ENCODE results near the gene DNAJC7. TPM values are rescaled to one million over a fixed set of nuclear protein-coding genes. Genes with fewer than 3 reads are reported as not detected.

Gene DNAJC7
- total and polyA plus RNA-seq, 9 of the 15 experiments (the other 6 are each of a cell fraction or from before 2014, with no cell fraction given): 85.8 to 262 (median 157) TPM

DNA sequence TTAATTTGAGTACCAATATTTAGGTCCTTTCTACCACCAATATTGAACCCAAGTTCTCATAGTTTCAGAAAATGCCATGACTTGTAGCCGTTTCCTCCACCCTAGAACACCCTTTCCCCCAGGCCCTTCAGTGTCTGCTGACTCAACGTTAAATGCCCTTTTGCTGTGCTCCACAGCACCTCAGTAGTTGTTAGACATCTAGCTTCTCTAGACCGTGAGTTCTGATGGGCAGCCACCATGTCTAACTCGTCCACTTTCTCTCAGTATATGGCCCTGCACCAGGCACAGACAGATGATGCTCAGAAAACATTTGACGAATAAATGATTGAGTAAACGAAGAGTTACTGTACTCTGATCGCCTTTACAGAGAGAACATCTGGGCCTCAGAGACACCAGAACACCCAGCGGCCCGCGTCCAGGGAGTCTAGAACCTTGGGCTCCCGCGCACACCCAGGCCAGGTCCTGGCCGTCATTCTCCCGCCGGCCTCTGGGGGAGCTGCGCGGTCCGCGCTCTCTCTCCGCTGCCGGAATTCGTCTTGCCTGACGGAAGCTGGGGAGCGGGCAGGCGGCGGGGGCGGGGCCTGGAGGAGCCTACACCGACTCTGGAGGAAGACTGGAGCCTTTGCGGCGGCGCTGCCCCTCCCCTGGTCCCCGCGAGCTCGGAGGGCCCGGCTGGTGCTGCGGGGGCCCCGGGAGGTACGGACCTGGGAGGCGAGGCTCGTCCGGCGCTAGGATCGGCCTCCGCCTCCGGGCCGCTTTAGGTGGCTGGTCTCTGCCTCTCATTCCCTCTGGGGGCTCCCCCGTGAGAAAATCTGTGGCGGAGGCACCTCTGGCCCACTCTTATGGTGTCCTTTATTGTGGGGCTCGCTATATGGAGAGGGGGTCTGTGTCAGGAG, 2.5 kb upstream of the DNAJC7 start, which contains the start of gene NKIRAS2 (continued):
- peak; percentile 94; the same call in 1 of the 2 replicates for TF ChIP-seq CREB3L1 (IDR thresholded peaks at IDR 0.05; ENCODE audit: borderline replicate concordance, low read depth)
- peak; percentile 96 for TF ChIP-seq GABPA (tag; conservative IDR thresholded peaks at IDR 0.05; ENCODE audit: low read depth)
- TF ChIP-seq SP2 (IDR thresholded peaks at IDR 0.05; ENCODE audit: extremely low read depth, low read depth, low read length, poor library complexity, severe bottlenecking): peak; percentile 87
- peak; percentile 36; the same call in 1 of the 2 replicates for TF ChIP-seq TEAD2 (tag; IDR thresholded peaks at IDR 0.05)
- TF ChIP-seq, protein P1, sequence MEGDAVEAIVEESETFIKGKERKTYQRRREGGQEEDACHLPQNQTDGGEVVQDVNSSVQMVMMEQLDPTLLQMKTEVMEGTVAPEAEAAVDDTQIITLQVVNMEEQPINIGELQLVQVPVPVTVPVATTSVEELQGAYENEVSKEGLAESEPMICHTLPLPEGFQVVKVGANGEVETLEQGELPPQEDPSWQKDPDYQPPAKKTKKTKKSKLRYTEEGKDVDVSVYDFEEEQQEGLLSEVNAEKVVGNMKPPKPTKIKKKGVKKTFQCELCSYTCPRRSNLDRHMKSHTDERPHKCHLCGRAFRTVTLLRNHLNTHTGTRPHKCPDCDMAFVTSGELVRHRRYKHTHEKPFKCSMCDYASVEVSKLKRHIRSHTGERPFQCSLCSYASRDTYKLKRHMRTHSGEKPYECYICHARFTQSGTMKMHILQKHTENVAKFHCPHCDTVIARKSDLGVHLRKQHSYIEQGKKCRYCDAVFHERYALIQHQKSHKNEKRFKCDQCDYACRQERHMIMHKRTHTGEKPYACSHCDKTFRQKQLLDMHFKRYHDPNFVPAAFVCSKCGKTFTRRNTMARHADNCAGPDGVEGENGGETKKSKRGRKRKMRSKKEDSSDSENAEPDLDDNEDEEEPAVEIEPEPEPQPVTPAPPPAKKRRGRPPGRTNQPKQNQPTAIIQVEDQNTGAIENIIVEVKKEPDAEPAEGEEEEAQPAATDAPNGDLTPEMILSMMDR (IDR thresholded peaks at IDR 0.05 in 2 of 3, conservative IDR thresholded peaks at IDR 0.05 in 1 of 3; ENCODE audit: insufficient read depth in 2 of 3, low read depth in 1 of 3, low read length in 3 of 3): peak; percentile 90 to 93 (median 91)
- peak; percentile 80 for TF ChIP-seq POLR2A (conservative IDR thresholded peaks at IDR 0.05)
- TF ChIP-seq GABPB1 (CRISPR knock-in tag; IDR thresholded peaks at IDR 0.05): peak; percentile 78; the same call in 1 of the 2 replicates
- no peak for TF ChIP-seq ZNF764 (CRISPR knock-in tag; IDR thresholded peaks at IDR 0.05; ENCODE audit: low read depth)
- 0 out of 2 replicates have a peak, but pooled peaks have one; percentile 3 for TF ChIP-seq E2F5 (CRISPR knock-in tag; IDR thresholded peaks at IDR 0.05)
- TF ChIP-seq MBD2 (IDR thresholded peaks at IDR 0.05; ENCODE audit: borderline replicate concordance, low read depth): 0 out of 2 replicates have a peak, but pooled peaks have one; percentile 36
- TF ChIP-seq ATF1 (CRISPR knock-in tag; IDR thresholded peaks at IDR 0.05): no peak
- peak; percentile 57 for TF ChIP-seq ATF1 (tag; IDR thresholded peaks at IDR 0.05)
- peak; percentile 90 for TF ChIP-seq SNIP1 (IDR thresholded peaks at IDR 0.05; ENCODE audit: low read depth)
- TF ChIP-seq HCFC1 (IDR thresholded peaks at IDR 0.05; ENCODE audit: low read depth, low read length): peak; percentile 76
- TF ChIP-seq ZNF24 (IDR thresholded peaks at IDR 0.05): no peak
- TF ChIP-seq, protein P2, sequence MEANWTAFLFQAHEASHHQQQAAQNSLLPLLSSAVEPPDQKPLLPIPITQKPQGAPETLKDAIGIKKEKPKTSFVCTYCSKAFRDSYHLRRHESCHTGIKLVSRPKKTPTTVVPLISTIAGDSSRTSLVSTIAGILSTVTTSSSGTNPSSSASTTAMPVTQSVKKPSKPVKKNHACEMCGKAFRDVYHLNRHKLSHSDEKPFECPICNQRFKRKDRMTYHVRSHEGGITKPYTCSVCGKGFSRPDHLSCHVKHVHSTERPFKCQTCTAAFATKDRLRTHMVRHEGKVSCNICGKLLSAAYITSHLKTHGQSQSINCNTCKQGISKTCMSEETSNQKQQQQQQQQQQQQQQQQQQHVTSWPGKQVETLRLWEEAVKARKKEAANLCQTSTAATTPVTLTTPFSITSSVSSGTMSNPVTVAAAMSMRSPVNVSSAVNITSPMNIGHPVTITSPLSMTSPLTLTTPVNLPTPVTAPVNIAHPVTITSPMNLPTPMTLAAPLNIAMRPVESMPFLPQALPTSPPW (CRISPR knock-in tag; IDR thresholded peaks at IDR 0.05): peak; percentile 80; the same call in 1 of the 2 replicates
- TF ChIP-seq CHAMP1 (IDR thresholded peaks at IDR 0.05): peak; percentile 90; the same call in 1 of the 2 replicates
